A549 (cell line): Measurements from ENCODE around the gene TBL1XR1.

Source experiments
- CHD2 ChIP-seq: fragments of 150-350 bp; IDR thresholded peaks from 2 replicates; pipeline ENCODE4 v1.6.1; 2014; ENCODE audit warnings: low read length; ENCODE audit not compliant: partially characterized antibody
- CHD4 ChIP-seq: fragments of 200-600 bp; sonication (generic); IDR thresholded peaks from 2 replicates; pipeline ENCODE4 v1.6.1; 2016; ENCODE audit warnings: antibody characterized with exemption, mild to moderate bottlenecking, borderline replicate concordance
- MAZ ChIP-seq: fragments of 150-350 bp; IDR thresholded peaks from 2 replicates; pipeline ENCODE4 v1.6.1; 2014; ENCODE audit warnings: antibody characterized with exemption, low read depth, low read length, borderline replicate concordance
- POLR2A ChIP-seq: IDR thresholded peaks from 2 replicates; pipeline ENCODE4 v1.6.1; 2012; ENCODE audit warnings: mild to moderate bottlenecking, low read length
- RCOR1 ChIP-seq: fragments of 150-350 bp; IDR thresholded peaks from 2 replicates; pipeline ENCODE4 v1.6.1; 2014; ENCODE audit warnings: antibody characterized with exemption, low read length, low read depth
- RFX5 ChIP-seq: fragments of 450-650 bp; IDR thresholded peaks from 2 replicates; pipeline ENCODE4 v1.7.1; 2014; ENCODE audit warnings: antibody characterized with exemption, mild to moderate bottlenecking, moderate library complexity
- TP53 ChIP-seq: fragments of 250-450 bp; sonication (Bioruptor Pico); IDR thresholded peaks from 2 replicates; pipeline ENCODE4 v1.5.0; 2021; ENCODE audit warnings: mild to moderate bottlenecking, moderate library complexity
- ZFP36 ChIP-seq: fragments of 450-650 bp; IDR thresholded peaks from 2 replicates; pipeline ENCODE4 v1.6.1; 2014; ENCODE audit warnings: borderline replicate concordance; ENCODE audit not compliant: partially characterized antibody
- TF ChIP-seq, protein P1 (sequence below): fragments of >200 bp; sonication (Bioruptor Twin); formaldehyde crosslinking; IDR thresholded peaks from 3 replicates; pipeline ENCODE4 v1.5.1; 2016
- TF ChIP-seq, protein P2 (sequence below): IDR thresholded peaks from 2 replicates; pipeline ENCODE4 v1.6.1; 2012
- TF ChIP-seq, protein P3 (sequence below): fragments of 200-600 bp; sonication (generic); IDR thresholded peaks from 2 replicates; pipeline ENCODE4 v1.6.1; 2016; ENCODE audit warnings: antibody characterized with exemption, mild to moderate bottlenecking, moderate library complexity

DNA sequence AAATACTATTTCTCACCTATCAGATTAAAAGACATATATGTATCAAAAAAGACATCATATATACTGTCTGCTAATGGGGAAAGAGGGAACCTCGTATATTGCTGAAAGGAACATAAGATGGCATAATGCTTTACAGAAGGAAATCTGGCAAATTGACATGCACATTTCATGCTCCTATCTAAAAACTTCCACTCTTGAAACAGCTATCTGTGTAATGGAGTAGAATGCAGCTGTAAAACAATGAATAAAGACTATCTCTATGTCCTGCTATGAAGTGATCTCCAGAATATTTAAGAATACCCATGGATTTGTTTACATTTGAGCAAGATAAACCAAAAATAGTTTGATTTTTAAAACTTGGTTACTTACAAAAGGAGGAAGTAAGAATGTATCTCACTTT lies 107.4 kb downstream of the TBL1XR1 start:
- TF ChIP-seq, protein P1, sequence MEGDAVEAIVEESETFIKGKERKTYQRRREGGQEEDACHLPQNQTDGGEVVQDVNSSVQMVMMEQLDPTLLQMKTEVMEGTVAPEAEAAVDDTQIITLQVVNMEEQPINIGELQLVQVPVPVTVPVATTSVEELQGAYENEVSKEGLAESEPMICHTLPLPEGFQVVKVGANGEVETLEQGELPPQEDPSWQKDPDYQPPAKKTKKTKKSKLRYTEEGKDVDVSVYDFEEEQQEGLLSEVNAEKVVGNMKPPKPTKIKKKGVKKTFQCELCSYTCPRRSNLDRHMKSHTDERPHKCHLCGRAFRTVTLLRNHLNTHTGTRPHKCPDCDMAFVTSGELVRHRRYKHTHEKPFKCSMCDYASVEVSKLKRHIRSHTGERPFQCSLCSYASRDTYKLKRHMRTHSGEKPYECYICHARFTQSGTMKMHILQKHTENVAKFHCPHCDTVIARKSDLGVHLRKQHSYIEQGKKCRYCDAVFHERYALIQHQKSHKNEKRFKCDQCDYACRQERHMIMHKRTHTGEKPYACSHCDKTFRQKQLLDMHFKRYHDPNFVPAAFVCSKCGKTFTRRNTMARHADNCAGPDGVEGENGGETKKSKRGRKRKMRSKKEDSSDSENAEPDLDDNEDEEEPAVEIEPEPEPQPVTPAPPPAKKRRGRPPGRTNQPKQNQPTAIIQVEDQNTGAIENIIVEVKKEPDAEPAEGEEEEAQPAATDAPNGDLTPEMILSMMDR = no peak
- TF ChIP-seq POLR2A (no peak), RFX5 (no peak), CHD4 (no peak), MAZ (no peak), CHD2 (no peak), RCOR1 (no peak), ZFP36 (no peak), TP53 (CRISPR knock-in tag) (no peak)
- TF ChIP-seq, protein P2, sequence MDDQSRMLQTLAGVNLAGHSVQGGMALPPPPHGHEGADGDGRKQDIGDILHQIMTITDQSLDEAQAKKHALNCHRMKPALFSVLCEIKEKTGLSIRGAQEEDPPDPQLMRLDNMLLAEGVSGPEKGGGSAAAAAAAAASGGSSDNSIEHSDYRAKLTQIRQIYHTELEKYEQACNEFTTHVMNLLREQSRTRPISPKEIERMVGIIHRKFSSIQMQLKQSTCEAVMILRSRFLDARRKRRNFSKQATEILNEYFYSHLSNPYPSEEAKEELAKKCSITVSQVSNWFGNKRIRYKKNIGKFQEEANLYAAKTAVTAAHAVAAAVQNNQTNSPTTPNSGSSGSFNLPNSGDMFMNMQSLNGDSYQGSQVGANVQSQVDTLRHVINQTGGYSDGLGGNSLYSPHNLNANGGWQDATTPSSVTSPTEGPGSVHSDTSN = no peak
- TF ChIP-seq, protein P3, sequence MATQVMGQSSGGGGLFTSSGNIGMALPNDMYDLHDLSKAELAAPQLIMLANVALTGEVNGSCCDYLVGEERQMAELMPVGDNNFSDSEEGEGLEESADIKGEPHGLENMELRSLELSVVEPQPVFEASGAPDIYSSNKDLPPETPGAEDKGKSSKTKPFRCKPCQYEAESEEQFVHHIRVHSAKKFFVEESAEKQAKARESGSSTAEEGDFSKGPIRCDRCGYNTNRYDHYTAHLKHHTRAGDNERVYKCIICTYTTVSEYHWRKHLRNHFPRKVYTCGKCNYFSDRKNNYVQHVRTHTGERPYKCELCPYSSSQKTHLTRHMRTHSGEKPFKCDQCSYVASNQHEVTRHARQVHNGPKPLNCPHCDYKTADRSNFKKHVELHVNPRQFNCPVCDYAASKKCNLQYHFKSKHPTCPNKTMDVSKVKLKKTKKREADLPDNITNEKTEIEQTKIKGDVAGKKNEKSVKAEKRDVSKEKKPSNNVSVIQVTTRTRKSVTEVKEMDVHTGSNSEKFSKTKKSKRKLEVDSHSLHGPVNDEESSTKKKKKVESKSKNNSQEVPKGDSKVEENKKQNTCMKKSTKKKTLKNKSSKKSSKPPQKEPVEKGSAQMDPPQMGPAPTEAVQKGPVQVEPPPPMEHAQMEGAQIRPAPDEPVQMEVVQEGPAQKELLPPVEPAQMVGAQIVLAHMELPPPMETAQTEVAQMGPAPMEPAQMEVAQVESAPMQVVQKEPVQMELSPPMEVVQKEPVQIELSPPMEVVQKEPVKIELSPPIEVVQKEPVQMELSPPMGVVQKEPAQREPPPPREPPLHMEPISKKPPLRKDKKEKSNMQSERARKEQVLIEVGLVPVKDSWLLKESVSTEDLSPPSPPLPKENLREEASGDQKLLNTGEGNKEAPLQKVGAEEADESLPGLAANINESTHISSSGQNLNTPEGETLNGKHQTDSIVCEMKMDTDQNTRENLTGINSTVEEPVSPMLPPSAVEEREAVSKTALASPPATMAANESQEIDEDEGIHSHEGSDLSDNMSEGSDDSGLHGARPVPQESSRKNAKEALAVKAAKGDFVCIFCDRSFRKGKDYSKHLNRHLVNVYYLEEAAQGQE = no peak
